Measurements from ENCODE around the gene STRADB.

Gene STRADB

GRCh38 chr2:201447086-201447485 lies 4.5 kb upstream of the STRADB start:
- Histone ChIP-seq H3K9me3 (ENCODE audit: insufficient read depth, low read depth, low read length) (no peaks in the 10 kb centered on the region), H3K14ac (ENCODE audit: low read length) (no peak overlapping the region), H3K4ac (ENCODE audit: low read depth, low read length) (no peak overlapping the region), H2AK5ac (ENCODE audit: low read length) (no peak overlapping the region), H2BK120ac (ENCODE audit: insufficient read depth, low read length, poor library complexity) (no peak overlapping the region), H3K9ac (ENCODE audit: low read length) (no peak overlapping the region), H3K79me1 (ENCODE audit: low read length) (peaks cover 9% of the 10 kb centered on the region), H4K8ac (ENCODE audit: low read depth, low read length) (no peak overlapping the region), H3K36me3 (ENCODE audit: control insufficient read depth in 1 of 2, insufficient read depth in 2 of 2, low read length in 2 of 2) (peaks cover 0 to 3% of the 10 kb centered on the region in 2 experiments), H3K18ac (ENCODE audit: low read length) (no peak overlapping the region), H2AFZ (ENCODE audit: insufficient read depth, low read length, poor library complexity) (no peak overlapping the region), H4K91ac (ENCODE audit: low read depth, low read length) (no peak overlapping the region), H4K12ac (ENCODE audit: low read depth, low read length) (no peak overlapping the region), H2BK5ac (ENCODE audit: low read depth, low read length, poor library complexity) (no peak overlapping the region), H3K4me1 (ENCODE audit: control insufficient read depth in 1 of 2, insufficient read depth in 2 of 2, low read length in 2 of 2) (no peaks in the 10 kb centered on the region), H3K4me3 (ENCODE audit: low read depth, low read length) (no peak overlapping the region), H2BK12ac (ENCODE audit: low read length) (no peak overlapping the region), H3K4me2 (ENCODE audit: low read length) (no peak overlapping the region), H3K27me3 (ENCODE audit: insufficient read depth, low read length) (no peaks in the 10 kb centered on the region), H3K27ac (ENCODE audit: low read depth, low read length) (no peak overlapping the region), H3K23ac (ENCODE audit: low read length) (no peak overlapping the region), H3K79me2 (ENCODE audit: control insufficient read depth, insufficient read depth, low read length, poor library complexity) (peaks cover 8% of the 10 kb centered on the region)
- WGBS (ENCODE audit: extremely low coverage, insufficient coverage, insufficient read length): no CpG with 5 or more reads among the region's 1 CpG
- DNase-seq: no peak

- no peaks in the 10 kb centered on the region for H3K9me3 ChIP-seq (ENCODE audit: insufficient read depth, low read depth, low read length)
- WGBS (ENCODE audit: extremely low coverage, insufficient coverage, insufficient read length): no CpG with 5 or more reads among the region's 1 CpG
- no peaks in the 10 kb centered on the region for H3K27me3 ChIP-seq (ENCODE audit: insufficient read depth, low read length)
- no peak overlapping the region for H3K27ac ChIP-seq (ENCODE audit: low read depth, low read length)
- peaks cover 11% of the 10 kb centered on the region for H3K79me1 ChIP-seq (ENCODE audit: low read length)
- peaks cover 0 to 3% of the 10 kb centered on the region in 2 experiments for H3K36me3 ChIP-seq (ENCODE audit: control insufficient read depth in 1 of 2, insufficient read depth in 2 of 2, low read length in 2 of 2)
- H3K18ac ChIP-seq (ENCODE audit: low read length): no peak overlapping the region
- H4K8ac ChIP-seq (ENCODE audit: low read depth, low read length): no peak overlapping the region
- no peak overlapping the region for H3K4ac ChIP-seq (ENCODE audit: low read depth, low read length)
- H3K4me2 ChIP-seq (ENCODE audit: low read length): no peak overlapping the region
- H3K4me1 ChIP-seq (ENCODE audit: control insufficient read depth in 1 of 2, insufficient read depth in 2 of 2, low read length in 2 of 2): no peaks in the 10 kb centered on the region
- no peak overlapping the region for H2BK120ac ChIP-seq (ENCODE audit: insufficient read depth, low read length, poor library complexity)
- no peak overlapping the region for H3K9ac ChIP-seq (ENCODE audit: low read length)
- no peak overlapping the region for H4K91ac ChIP-seq (ENCODE audit: low read depth, low read length)
- no peak overlapping the region for H3K23ac ChIP-seq (ENCODE audit: low read length)
- H2AFZ ChIP-seq (ENCODE audit: insufficient read depth, low read length, poor library complexity): no peak overlapping the region
- H3K14ac ChIP-seq (ENCODE audit: low read length): no peak overlapping the region
- H3K79me2 ChIP-seq (ENCODE audit: control insufficient read depth, insufficient read depth, low read length, poor library complexity): peaks cover 11% of the 10 kb centered on the region
- H2BK12ac ChIP-seq (ENCODE audit: low read length): no peak overlapping the region
- no peak overlapping the region for H2BK5ac ChIP-seq (ENCODE audit: low read depth, low read length, poor library complexity)
- no peak for DNase-seq
- H3K4me3 ChIP-seq (ENCODE audit: low read depth, low read length): no peak overlapping the region
- H2AK5ac ChIP-seq (ENCODE audit: low read length): no peak overlapping the region
- no peak overlapping the region for H4K12ac ChIP-seq (ENCODE audit: low read depth, low read length)
These were observed 3.5 kb upstream of the STRADB start for GRCh38 chr2:201448061-201448460.

GRCh38 chr2:201448701-201449100 lies 2.8 kb upstream of the STRADB start:
- no peak overlapping the region for H3K18ac ChIP-seq (ENCODE audit: low read length)
- H4K91ac ChIP-seq (ENCODE audit: low read depth, low read length): no peak overlapping the region
- no peak overlapping the region for H2BK12ac ChIP-seq (ENCODE audit: low read length)
- peaks cover 0 to 3% of the 10 kb centered on the region in 2 experiments for H3K36me3 ChIP-seq (ENCODE audit: control insufficient read depth in 1 of 2, insufficient read depth in 2 of 2, low read length in 2 of 2)
- peaks cover 11% of the 10 kb centered on the region for H3K79me2 ChIP-seq (ENCODE audit: control insufficient read depth, insufficient read depth, low read length, poor library complexity)
- H2AFZ ChIP-seq (ENCODE audit: insufficient read depth, low read length, poor library complexity): no peak overlapping the region
- no peak overlapping the region for H3K27ac ChIP-seq (ENCODE audit: low read depth, low read length)
- no peak overlapping the region for H3K4me3 ChIP-seq (ENCODE audit: low read depth, low read length)
- no peak overlapping the region for H3K4ac ChIP-seq (ENCODE audit: low read depth, low read length)
- no peaks in the 10 kb centered on the region for H3K9me3 ChIP-seq (ENCODE audit: insufficient read depth, low read depth, low read length)
- H3K4me1 ChIP-seq (ENCODE audit: control insufficient read depth in 1 of 2, insufficient read depth in 2 of 2, low read length in 2 of 2): no peaks in the 10 kb centered on the region
- peaks cover 11% of the 10 kb centered on the region for H3K79me1 ChIP-seq (ENCODE audit: low read length)
- H2BK5ac ChIP-seq (ENCODE audit: low read depth, low read length, poor library complexity): no peak overlapping the region
- H3K27me3 ChIP-seq (ENCODE audit: insufficient read depth, low read length): no peaks in the 10 kb centered on the region
- no peak overlapping the region for H3K9ac ChIP-seq (ENCODE audit: low read length)
- H3K23ac ChIP-seq (ENCODE audit: low read length): no peak overlapping the region
- no peak overlapping the region for H2AK5ac ChIP-seq (ENCODE audit: low read length)
- peak; percentile 11 to 28 for DNase-seq
- H4K8ac ChIP-seq (ENCODE audit: low read depth, low read length): no peak overlapping the region
- H2BK120ac ChIP-seq (ENCODE audit: insufficient read depth, low read length, poor library complexity): no peak overlapping the region
- H3K14ac ChIP-seq (ENCODE audit: low read length): no peak overlapping the region
- H4K12ac ChIP-seq (ENCODE audit: low read depth, low read length): no peak overlapping the region
- no peak overlapping the region for H3K4me2 ChIP-seq (ENCODE audit: low read length)
- WGBS (ENCODE audit: extremely low coverage, insufficient coverage, insufficient read length): no CpG with 5 or more reads among the region's 4 CpGs

GRCh38 chr2:201450954-201451291 lies 617 bp upstream of the STRADB start:
- H3K79me1 ChIP-seq (ENCODE audit: low read length): peaks cover 11% of the 10 kb centered on the region
- peak overlapping the region; percentile 33 for H4K12ac ChIP-seq (ENCODE audit: low read depth, low read length)
- no peak overlapping the region for H3K23ac ChIP-seq (ENCODE audit: low read length)
- no peaks in the 10 kb centered on the region for H3K9me3 ChIP-seq (ENCODE audit: insufficient read depth, low read depth, low read length)
- no peaks in the 10 kb centered on the region for H3K27me3 ChIP-seq (ENCODE audit: insufficient read depth, low read length)
- H3K9ac ChIP-seq (ENCODE audit: low read length): peak overlapping the region; percentile 82
- peak overlapping the region; percentile 89 for H3K18ac ChIP-seq (ENCODE audit: low read length)
- H3K4me2 ChIP-seq (ENCODE audit: low read length): peak overlapping the region; percentile 87
- H2AFZ ChIP-seq (ENCODE audit: insufficient read depth, low read length, poor library complexity): peak overlapping the region; percentile 89
- H2BK120ac ChIP-seq (ENCODE audit: insufficient read depth, low read length, poor library complexity): peak overlapping the region; percentile 44
- H3K14ac ChIP-seq (ENCODE audit: low read length): peak overlapping the region; percentile 55
- WGBS (ENCODE audit: extremely low coverage, insufficient coverage, insufficient read length): no CpG with 5 or more reads among the region's 20 CpGs
- H3K4me1 ChIP-seq (ENCODE audit: control insufficient read depth in 1 of 2, insufficient read depth in 2 of 2, low read length in 2 of 2): no peaks in the 10 kb centered on the region
- no peak for DNase-seq
- peak overlapping the region; percentile 78 for H4K91ac ChIP-seq (ENCODE audit: low read depth, low read length)
- H3K27ac ChIP-seq (ENCODE audit: low read depth, low read length): peak overlapping the region; percentile 37
- peak overlapping the region; percentile 93 for H3K4me3 ChIP-seq (ENCODE audit: low read depth, low read length)
- H3K4ac ChIP-seq (ENCODE audit: low read depth, low read length): peak overlapping the region; percentile 49
- H3K36me3 ChIP-seq (ENCODE audit: control insufficient read depth in 1 of 2, insufficient read depth in 2 of 2, low read length in 2 of 2): peaks cover 0 to 3% of the 10 kb centered on the region in 2 experiments
- peaks cover 11% of the 10 kb centered on the region for H3K79me2 ChIP-seq (ENCODE audit: control insufficient read depth, insufficient read depth, low read length, poor library complexity)
- peak overlapping the region; percentile 43 for H2BK5ac ChIP-seq (ENCODE audit: low read depth, low read length, poor library complexity)
- peak overlapping the region; percentile 36 for H2AK5ac ChIP-seq (ENCODE audit: low read length)
- H2BK12ac ChIP-seq (ENCODE audit: low read length): no peak overlapping the region
- peak overlapping the region; percentile 88 for H4K8ac ChIP-seq (ENCODE audit: low read depth, low read length)
